Endothelial cell of umbilical vein (primary cell): ENCODE results near the gene DYNLT2. TPM values are rescaled to one million over a fixed set of nuclear protein-coding genes. Genes with fewer than 3 reads are reported as not detected.

Experiments
- BruUV-seq: library from RNA; stranded (reverse); fragments of 400-500 nt; replicated peaks from 2 replicates; lab custom pipeline; 2021; lab: Mats Ljungman, UMichigan
- CTCF ChIA-PET: fragments of 300-600, 350-600 bp; sonication (Branson Sonifier 250); formaldehyde crosslinking; loops from one replicate; lab custom pipeline; 2021; ENCODE audit warnings: antibody characterized with exemption, inconsistent platforms; lab: Charles Lee
- POLR2A ChIA-PET: fragments of 300-600, 350-600 bp; sonication (Branson Sonifier 250); formaldehyde crosslinking; loops from one replicate; lab custom pipeline; 2021; ENCODE audit warnings: antibody characterized with exemption, inconsistent platforms; lab: Charles Lee
- DNase-seq: peaks from one replicate; pipeline ENCODE4 v3.0.0-alpha.2; 2011; ENCODE audit warnings: low read depth, low spot score
- FAIRE-seq: peaks from 2 replicates; lab custom pipeline; 2011; peaks lifted over from hg19 to GRCh38; lab: Jason Lieb, UNC
- H2AFZ ChIP-seq: 2 replicates; pipeline ENCODE4 v1.6.0; 2012; ENCODE audit warnings: low read depth, low read length, control low read depth, inconsistent platforms
- H3K27ac ChIP-seq: 2 replicates; pipeline ENCODE4 v1.5.1; 2011; ENCODE audit warnings: low read depth, mild to moderate bottlenecking, control low read depth, low read length, moderate library complexity; ENCODE audit not compliant: insufficient read depth
- H3K27me3 ChIP-seq, 2 experiments: 2 replicates each; pipeline versions ENCODE4 v1.6.0 to v1.6.1; 2011; ENCODE audit warnings: low read length in 2 of 2, mixed read lengths in 1 of 2; ENCODE audit not compliant: control insufficient read depth in 2 of 2, insufficient read depth in 2 of 2
- H3K36me3 ChIP-seq, 2 experiments: 2 replicates in 1 of 2; 3 replicates in 1 of 2; pipeline ENCODE4 v1.5.1; 2011; ENCODE audit warnings: low read length in 2 of 2, mild to moderate bottlenecking in 1 of 2, moderate library complexity in 1 of 2; ENCODE audit not compliant: control insufficient read depth in 2 of 2, insufficient read depth in 2 of 2; ENCODE audit errors: extremely low read depth in 1 of 2
- H3K4me1 ChIP-seq: 3 replicates; pipeline ENCODE4 v1.5.1; 2011; ENCODE audit warnings: mild to moderate bottlenecking, low read length; ENCODE audit not compliant: control insufficient read depth, insufficient read depth; ENCODE audit errors: extremely low read depth
- H3K4me2 ChIP-seq: 2 replicates; pipeline ENCODE4 v1.6.1; 2011; ENCODE audit warnings: low read length, control low read depth, mixed read lengths; ENCODE audit not compliant: insufficient read depth
- H3K4me3 ChIP-seq, 3 experiments: fragments of 200-600 bp in 1 of 3; sonication (generic), shearing (Covaris generic) in 1 of 3; replicated peaks in 1 of 3; 2 replicates each; pipeline ENCODE4 v1.5.1; 2011 to 2016; ENCODE audit warnings: control low read depth in 3 of 3, low read length in 3 of 3, mild to moderate bottlenecking in 2 of 3, inconsistent platforms in 1 of 3, low read depth in 1 of 3, moderate library complexity in 1 of 3; ENCODE audit not compliant: insufficient read depth in 1 of 3
- H3K79me2 ChIP-seq: 2 replicates; pipeline ENCODE4 v1.6.0; 2012; ENCODE audit warnings: low read length, inconsistent platforms; ENCODE audit not compliant: control insufficient read depth, insufficient read depth
- H3K9ac ChIP-seq: replicated peaks from 2 replicates; pipeline ENCODE3; 2011; ENCODE audit warnings: low read length, control low read depth; ENCODE audit not compliant: insufficient read depth; ENCODE audit errors: extremely low read depth
- H3K9me1 ChIP-seq: replicated peaks from 3 replicates; pipeline ENCODE4 v1.6.0; 2011; ENCODE audit warnings: mild to moderate bottlenecking, low read length; ENCODE audit not compliant: control insufficient read depth, insufficient read depth; ENCODE audit errors: extremely low read depth
- H3K9me3 ChIP-seq: replicated peaks from 2 replicates; pipeline ENCODE4 v1.5.1; 2012; ENCODE audit warnings: low read length, inconsistent platforms; ENCODE audit not compliant: control insufficient read depth, insufficient read depth
- H4K20me1 ChIP-seq: replicated peaks from 2 replicates; pipeline ENCODE3; 2011; ENCODE audit warnings: mild to moderate bottlenecking, low read length; ENCODE audit not compliant: control insufficient read depth, insufficient read depth; ENCODE audit errors: extremely low read depth
- CTCF ChIP-seq, 2 donors: IDR thresholded peaks; 1 replicate in 1 of 2; 2 replicates in 1 of 2; pipeline ENCODE4 v1.5.1; 2011; ENCODE audit warnings: low read length in 2 of 2, mild to moderate bottlenecking in 2 of 2, moderate library complexity in 2 of 2, control low read depth in 1 of 2, inconsistent platforms in 1 of 2, low read depth in 1 of 2; ENCODE audit not compliant: insufficient read depth in 1 of 2; ENCODE audit errors: extremely low read depth in 1 of 2
- EZH2 ChIP-seq: IDR thresholded peaks from 2 replicates; pipeline ENCODE4 v1.6.1; 2012; ENCODE audit warnings: borderline replicate concordance, low read depth, mild to moderate bottlenecking, moderate library complexity, low read length, inconsistent platforms; ENCODE audit not compliant: severe bottlenecking
- FOS ChIP-seq: IDR thresholded peaks from 2 replicates; pipeline ENCODE4 v1.6.1; 2011; ENCODE audit warnings: mild to moderate bottlenecking, low read length, moderate library complexity, borderline replicate concordance; ENCODE audit not compliant: insufficient read depth
- GATA2 ChIP-seq: IDR thresholded peaks from 2 replicates; pipeline ENCODE4 v1.7.0; 2011; ENCODE audit warnings: low read depth, mild to moderate bottlenecking, moderate library complexity, mixed read lengths, low read length; ENCODE audit not compliant: insufficient read length, insufficient read depth
- JUN ChIP-seq: IDR thresholded peaks from 2 replicates; pipeline ENCODE4 v1.6.1; 2011; ENCODE audit warnings: borderline replicate concordance, low read depth; ENCODE audit not compliant: insufficient read length, insufficient read depth
- MAX ChIP-seq: IDR thresholded peaks from 2 replicates; pipeline ENCODE4 v1.6.1; 2011; ENCODE audit not compliant: insufficient read depth, insufficient read length
- MYC ChIP-seq: IDR thresholded peaks from one replicate; pipeline ENCODE4 v1.6.1; 2011; ENCODE audit warnings: mild to moderate bottlenecking, low read depth, low read length
- POLR2A ChIP-seq: IDR thresholded peaks from 2 replicates; pipeline ENCODE4 v1.6.1; 2012; ENCODE audit warnings: low read depth, mild to moderate bottlenecking, control low read depth, low read length
- POLR2AphosphoS5 ChIP-seq: IDR thresholded peaks from 2 replicates; pipeline ENCODE4 v1.6.1; 2012; ENCODE audit warnings: low read depth, mild to moderate bottlenecking, control low read depth, low read length, moderate library complexity; ENCODE audit not compliant: insufficient read depth
- dilution Hi-C: fragments of 300-500 bp; cut with MboI; formaldehyde crosslinking; loops from one replicate; pipeline ENCODE4 v1.15.0; 2019; ENCODE audit warnings: low sequenced_read_pairs; ENCODE audit not compliant: extremely low pct_ligation_motif_present
- intact Hi-C: fragments of 100-400 bp; cut with micrococcal nuclease; formaldehyde crosslinking; loops from one replicate; pipeline ENCODE4 v1.10.0; 2022
- polyA plus RNA-seq, 4 experiments: library from polyadenylated mRNA; depleted of rRNA in 3 of 4; stranded (reverse) in 3 of 4; unstranded in 1 of 4; fragments of >200 nt; gene quantifications; 2 replicates each; pipeline versions ENCODE4 v1.2.1 to v1.2.3, GENCODE V29; 2011 to 2012; ENCODE audit warnings: missing spikeins in 1 of 4
- total RNA-seq: library from RNA; stranded (reverse); gene quantifications from 2 replicates; pipeline ENCODE4 v1.2.3, GENCODE V29; 2021

DYNLT2 gene
- total and polyA plus RNA-seq, 2 donors (not counting 3 experiments of a cell fraction or from before 2014, with no cell fraction given) = 0.39 to 0.88 TPM

GRCh38 chr6:169766921-169767736, 15.8 kb upstream of the DYNLT2 start:
- Histone ChIP-seq H3K9me3 (no peaks in the 10 kb centered on the region), H3K79me2 (no peaks in the 10 kb centered on the region), H3K9me1 (no peaks in the 10 kb centered on the region), H3K4me2 (no peak overlapping the region), H3K9ac (no peak overlapping the region), H3K36me3 (peaks cover 3 to 13% of the 10 kb centered on the region in 2 experiments), H3K27ac (no peak overlapping the region), H3K4me1 (no peaks in the 10 kb centered on the region), H3K27me3 (no peaks in the 10 kb centered on the region), H3K4me3 (no peak overlapping the region), H4K20me1 (no peaks in the 10 kb centered on the region), H2AFZ (no peak overlapping the region)
- CTCF ChIA-PET = no interaction called here
- TF ChIP-seq POLR2A (no peak), EZH2 (no peak)
- dilution Hi-C loops = no loop called here
- POLR2A ChIA-PET = no interaction called here
- intact Hi-C loops = no loop called here
- DNase-seq (no peak), FAIRE-seq (no peak)
- BruUV-seq = no TSS peak

GRCh38 chr6:169766232-169766631, 14.9 kb upstream of the DYNLT2 start:
- dilution Hi-C loops (no loop called here), intact Hi-C loops (no loop called here)
- BruUV-seq = no TSS peak
- TF ChIP-seq POLR2AphosphoS5 (no peak), POLR2A (no peak), MYC (no peak), JUN (no peak), CTCF (IDR thresholded peaks at IDR 0.05; ENCODE audit: extremely low read depth in 1 of 2, insufficient read depth in 1 of 2, low read depth in 1 of 2, low read length in 2 of 2) (no peak), GATA2 (no peak), EZH2 (no peak), FOS (no peak), MAX (no peak)
- H3K27ac ChIP-seq = no peak overlapping the region
- no peaks in the 10 kb centered on the region for H4K20me1 ChIP-seq
- no peak overlapping the region for H3K9ac ChIP-seq
- no peak for DNase-seq
- H3K4me1 ChIP-seq = no peaks in the 10 kb centered on the region
- H3K79me2 ChIP-seq = no peaks in the 10 kb centered on the region
- no peak overlapping the region for H3K4me3 ChIP-seq
- FAIRE-seq = no peak
- H3K9me3 ChIP-seq = no peaks in the 10 kb centered on the region
- peaks cover 3 to 10% of the 10 kb centered on the region in 2 experiments for H3K36me3 ChIP-seq
- H3K27me3 ChIP-seq = no peaks in the 10 kb centered on the region
- ChIA-PET POLR2A (no interaction called here), CTCF (no interaction called here)
- H2AFZ ChIP-seq = no peak overlapping the region
- H3K9me1 ChIP-seq = no peaks in the 10 kb centered on the region
- H3K4me2 ChIP-seq = no peak overlapping the region
